NB4 (cell line): ENCODE results near the gene HIRA.

Source experiments
- CTCF ChIP-seq: IDR thresholded peaks from one replicate; pipeline ENCODE4 v1.5.1; 2012; ENCODE audit warnings: low read depth, low read length
- POLR2A ChIP-seq: IDR thresholded peaks from 2 replicates; pipeline ENCODE4 v1.6.1; 2011; ENCODE audit warnings: mild to moderate bottlenecking; ENCODE audit not compliant: insufficient read length; ENCODE audit errors: extremely low read depth

- TF ChIP-seq CTCF, result no peak
- TF ChIP-seq POLR2A, result no peak
Observed at GRCh38 chr22:19368876-19369275, 62.7 kb downstream of the HIRA start.
